ENCODE measurements around the gene NUP133. TPM values are rescaled to one million over a fixed set of nuclear protein-coding genes. Genes with fewer than 3 reads are reported as not detected.
A peak's percentile ranks its signal among the peaks of the same experiment; 100 is the strongest.

The NUP133 gene
- total and polyA plus RNA-seq, 2 experiments from 2014 or later, result 29.5 to 65.4 TPM

DNA sequence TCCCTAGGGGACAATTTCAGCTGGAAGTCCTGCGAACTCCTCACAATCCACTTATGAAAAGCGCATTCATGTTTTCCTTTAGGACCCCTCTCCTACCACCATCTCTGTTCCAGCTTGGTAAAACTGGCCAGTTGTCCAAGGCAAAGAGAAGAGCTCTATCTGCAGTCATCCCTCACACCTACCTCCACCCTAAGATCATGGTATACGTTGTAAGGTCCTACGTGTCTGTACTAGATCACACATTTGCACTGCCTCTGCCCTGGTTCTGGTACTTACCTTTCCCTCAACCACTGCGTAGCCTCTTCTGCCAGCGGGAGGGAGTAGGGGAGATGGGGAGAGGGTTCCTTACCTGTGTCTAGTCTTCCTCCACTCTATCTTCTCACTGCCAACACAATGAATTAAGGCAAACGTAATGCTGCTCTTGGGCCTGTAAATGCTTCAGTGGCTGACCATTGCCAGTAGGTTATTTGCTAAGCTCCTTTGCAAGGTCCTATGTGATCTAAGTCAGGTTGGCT is 739 bp upstream of the NUP133 start (continued):
- TF ChIP-seq, protein P1, sequence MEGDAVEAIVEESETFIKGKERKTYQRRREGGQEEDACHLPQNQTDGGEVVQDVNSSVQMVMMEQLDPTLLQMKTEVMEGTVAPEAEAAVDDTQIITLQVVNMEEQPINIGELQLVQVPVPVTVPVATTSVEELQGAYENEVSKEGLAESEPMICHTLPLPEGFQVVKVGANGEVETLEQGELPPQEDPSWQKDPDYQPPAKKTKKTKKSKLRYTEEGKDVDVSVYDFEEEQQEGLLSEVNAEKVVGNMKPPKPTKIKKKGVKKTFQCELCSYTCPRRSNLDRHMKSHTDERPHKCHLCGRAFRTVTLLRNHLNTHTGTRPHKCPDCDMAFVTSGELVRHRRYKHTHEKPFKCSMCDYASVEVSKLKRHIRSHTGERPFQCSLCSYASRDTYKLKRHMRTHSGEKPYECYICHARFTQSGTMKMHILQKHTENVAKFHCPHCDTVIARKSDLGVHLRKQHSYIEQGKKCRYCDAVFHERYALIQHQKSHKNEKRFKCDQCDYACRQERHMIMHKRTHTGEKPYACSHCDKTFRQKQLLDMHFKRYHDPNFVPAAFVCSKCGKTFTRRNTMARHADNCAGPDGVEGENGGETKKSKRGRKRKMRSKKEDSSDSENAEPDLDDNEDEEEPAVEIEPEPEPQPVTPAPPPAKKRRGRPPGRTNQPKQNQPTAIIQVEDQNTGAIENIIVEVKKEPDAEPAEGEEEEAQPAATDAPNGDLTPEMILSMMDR (conservative IDR thresholded peaks at IDR 0.05; ENCODE audit: low read depth in 2 of 2), result no peak
- no peak for TF ChIP-seq EZH2 (IDR thresholded peaks at IDR 0.05; ENCODE audit: low read depth, unreplicated experiment)
- TF ChIP-seq ZNF114 (CRISPR knock-in tag; IDR thresholded peaks at IDR 0.05), result no peak
- TF ChIP-seq, protein P2, sequence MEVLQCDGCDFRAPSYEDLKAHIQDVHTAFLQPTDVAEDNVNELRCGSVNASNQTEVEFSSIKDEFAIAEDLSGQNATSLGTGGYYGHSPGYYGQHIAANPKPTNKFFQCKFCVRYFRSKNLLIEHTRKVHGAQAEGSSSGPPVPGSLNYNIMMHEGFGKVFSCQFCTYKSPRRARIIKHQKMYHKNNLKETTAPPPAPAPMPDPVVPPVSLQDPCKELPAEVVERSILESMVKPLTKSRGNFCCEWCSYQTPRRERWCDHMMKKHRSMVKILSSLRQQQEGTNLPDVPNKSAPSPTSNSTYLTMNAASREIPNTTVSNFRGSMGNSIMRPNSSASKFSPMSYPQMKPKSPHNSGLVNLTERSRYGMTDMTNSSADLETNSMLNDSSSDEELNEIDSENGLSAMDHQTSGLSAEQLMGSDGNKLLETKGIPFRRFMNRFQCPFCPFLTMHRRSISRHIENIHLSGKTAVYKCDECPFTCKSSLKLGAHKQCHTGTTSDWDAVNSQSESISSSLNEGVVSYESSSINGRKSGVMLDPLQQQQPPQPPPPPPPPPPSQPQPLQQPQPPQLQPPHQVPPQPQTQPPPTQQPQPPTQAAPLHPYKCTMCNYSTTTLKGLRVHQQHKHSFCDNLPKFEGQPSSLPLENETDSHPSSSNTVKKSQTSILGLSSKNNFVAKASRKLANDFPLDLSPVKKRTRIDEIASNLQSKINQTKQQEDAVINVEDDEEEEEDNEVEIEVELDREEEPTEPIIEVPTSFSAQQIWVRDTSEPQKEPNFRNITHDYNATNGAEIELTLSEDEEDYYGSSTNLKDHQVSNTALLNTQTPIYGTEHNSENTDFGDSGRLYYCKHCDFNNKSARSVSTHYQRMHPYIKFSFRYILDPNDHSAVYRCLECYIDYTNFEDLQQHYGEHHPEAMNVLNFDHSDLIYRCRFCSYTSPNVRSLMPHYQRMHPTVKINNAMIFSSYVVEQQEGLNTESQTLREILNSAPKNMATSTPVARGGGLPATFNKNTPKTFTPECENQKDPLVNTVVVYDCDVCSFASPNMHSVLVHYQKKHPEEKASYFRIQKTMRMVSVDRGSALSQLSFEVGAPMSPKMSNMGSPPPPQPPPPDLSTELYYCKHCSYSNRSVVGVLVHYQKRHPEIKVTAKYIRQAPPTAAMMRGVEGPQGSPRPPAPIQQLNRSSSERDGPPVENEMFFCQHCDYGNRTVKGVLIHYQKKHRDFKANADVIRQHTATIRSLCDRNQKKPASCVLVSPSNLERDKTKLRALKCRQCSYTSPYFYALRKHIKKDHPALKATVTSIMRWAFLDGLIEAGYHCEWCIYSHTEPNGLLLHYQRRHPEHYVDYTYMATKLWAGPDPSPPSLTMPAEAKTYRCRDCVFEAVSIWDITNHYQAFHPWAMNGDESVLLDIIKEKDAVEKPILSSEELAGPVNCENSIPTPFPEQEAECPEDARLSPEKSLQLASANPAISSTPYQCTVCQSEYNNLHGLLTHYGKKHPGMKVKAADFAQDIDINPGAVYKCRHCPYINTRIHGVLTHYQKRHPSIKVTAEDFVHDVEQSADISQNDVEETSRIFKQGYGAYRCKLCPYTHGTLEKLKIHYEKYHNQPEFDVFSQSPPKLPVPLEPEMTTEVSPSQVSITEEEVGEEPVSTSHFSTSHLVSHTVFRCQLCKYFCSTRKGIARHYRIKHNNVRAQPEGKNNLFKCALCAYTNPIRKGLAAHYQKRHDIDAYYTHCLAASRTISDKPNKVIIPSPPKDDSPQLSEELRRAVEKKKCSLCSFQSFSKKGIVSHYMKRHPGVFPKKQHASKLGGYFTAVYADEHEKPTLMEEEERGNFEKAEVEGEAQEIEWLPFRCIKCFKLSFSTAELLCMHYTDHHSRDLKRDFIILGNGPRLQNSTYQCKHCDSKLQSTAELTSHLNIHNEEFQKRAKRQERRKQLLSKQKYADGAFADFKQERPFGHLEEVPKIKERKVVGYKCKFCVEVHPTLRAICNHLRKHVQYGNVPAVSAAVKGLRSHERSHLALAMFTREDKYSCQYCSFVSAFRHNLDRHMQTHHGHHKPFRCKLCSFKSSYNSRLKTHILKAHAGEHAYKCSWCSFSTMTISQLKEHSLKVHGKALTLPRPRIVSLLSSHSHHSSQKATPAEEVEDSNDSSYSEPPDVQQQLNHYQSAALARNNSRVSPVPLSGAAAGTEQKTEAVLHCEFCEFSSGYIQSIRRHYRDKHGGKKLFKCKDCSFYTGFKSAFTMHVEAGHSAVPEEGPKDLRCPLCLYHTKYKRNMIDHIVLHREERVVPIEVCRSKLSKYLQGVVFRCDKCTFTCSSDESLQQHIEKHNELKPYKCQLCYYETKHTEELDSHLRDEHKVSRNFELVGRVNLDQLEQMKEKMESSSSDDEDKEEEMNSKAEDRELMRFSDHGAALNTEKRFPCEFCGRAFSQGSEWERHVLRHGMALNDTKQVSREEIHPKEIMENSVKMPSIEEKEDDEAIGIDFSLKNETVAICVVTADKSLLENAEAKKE (CRISPR knock-in tag; IDR thresholded peaks at IDR 0.05), result no peak
- TF ChIP-seq CREB1 (CRISPR knock-in tag; IDR thresholded peaks at IDR 0.05; ENCODE audit: low read depth), result no peak

DNA sequence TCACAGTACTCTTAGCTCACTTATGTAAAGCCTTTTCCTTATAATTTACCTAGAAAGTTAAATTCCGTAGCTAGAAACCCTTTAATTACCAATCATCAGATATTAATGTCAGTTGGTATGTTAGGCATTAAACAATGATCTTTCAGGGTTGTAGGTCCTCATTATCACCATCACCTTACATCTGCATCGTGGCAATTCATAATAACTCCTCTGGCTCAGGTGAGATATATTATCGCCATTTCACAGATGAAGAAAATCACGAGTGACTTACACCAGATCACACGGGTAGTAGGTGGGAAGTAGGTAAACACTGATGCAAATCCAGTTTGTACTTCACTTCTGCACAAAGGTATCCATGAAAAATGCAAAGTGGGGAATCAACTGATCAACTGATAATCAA is 639 bp downstream of the NUP133 start:
- Histone ChIP-seq H3K4me1 (ENCODE audit: insufficient read depth) (peaks cover 9% of the 10 kb centered on the region; the same call in 1 of the 2 replicates), H3K4me3 (peak overlapping the region; percentile 86), H3K36me3 (ENCODE audit: insufficient read depth) (no peaks in the 10 kb centered on the region), H3K27me3 (ENCODE audit: insufficient read depth) (no peaks in the 10 kb centered on the region), H3K9me2 (ENCODE audit: insufficient read depth) (no peaks in the 10 kb centered on the region), H3F3A (replicated peaks; ENCODE audit: low read depth) (no peaks in the 10 kb centered on the region; the same call in 1 of the 2 replicates), H4K20me1 (replicated peaks; ENCODE audit: insufficient read depth) (0 out of 2 replicates have a peak, but pooled peaks cover 3% of the 10 kb centered on the region), H2AFZ (peak overlapping the region; percentile 86; the same call in 1 of the 2 replicates), H3K27ac (ENCODE audit: low read depth) (peak overlapping the region; percentile 98), H3K79me2 (replicated peaks; ENCODE audit: insufficient read depth) (peaks cover 35% of the 10 kb centered on the region), H3K4me2 (peak overlapping the region; percentile 91)
- peak overlapping the region; percentile 96 for H3K4me3 Mint-ChIP-seq
- DNase-seq (ENCODE audit: low spot score) (no peak), ATAC-seq (no peak)
- no peak for TF ChIP-seq EZH2phosphoT487 (IDR thresholded peaks at IDR 0.05; ENCODE audit: unreplicated experiment)
- no peak for TF ChIP-seq ZNF114 (CRISPR knock-in tag; IDR thresholded peaks at IDR 0.05)
- no peak for TF ChIP-seq EZH2 (IDR thresholded peaks at IDR 0.05; ENCODE audit: low read depth, unreplicated experiment)
- TF ChIP-seq, protein P3, sequence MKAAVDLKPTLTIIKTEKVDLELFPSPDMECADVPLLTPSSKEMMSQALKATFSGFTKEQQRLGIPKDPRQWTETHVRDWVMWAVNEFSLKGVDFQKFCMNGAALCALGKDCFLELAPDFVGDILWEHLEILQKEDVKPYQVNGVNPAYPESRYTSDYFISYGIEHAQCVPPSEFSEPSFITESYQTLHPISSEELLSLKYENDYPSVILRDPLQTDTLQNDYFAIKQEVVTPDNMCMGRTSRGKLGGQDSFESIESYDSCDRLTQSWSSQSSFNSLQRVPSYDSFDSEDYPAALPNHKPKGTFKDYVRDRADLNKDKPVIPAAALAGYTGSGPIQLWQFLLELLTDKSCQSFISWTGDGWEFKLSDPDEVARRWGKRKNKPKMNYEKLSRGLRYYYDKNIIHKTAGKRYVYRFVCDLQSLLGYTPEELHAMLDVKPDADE (IDR thresholded peaks at IDR 0.05), result no peak
- TF ChIP-seq, protein P4, sequence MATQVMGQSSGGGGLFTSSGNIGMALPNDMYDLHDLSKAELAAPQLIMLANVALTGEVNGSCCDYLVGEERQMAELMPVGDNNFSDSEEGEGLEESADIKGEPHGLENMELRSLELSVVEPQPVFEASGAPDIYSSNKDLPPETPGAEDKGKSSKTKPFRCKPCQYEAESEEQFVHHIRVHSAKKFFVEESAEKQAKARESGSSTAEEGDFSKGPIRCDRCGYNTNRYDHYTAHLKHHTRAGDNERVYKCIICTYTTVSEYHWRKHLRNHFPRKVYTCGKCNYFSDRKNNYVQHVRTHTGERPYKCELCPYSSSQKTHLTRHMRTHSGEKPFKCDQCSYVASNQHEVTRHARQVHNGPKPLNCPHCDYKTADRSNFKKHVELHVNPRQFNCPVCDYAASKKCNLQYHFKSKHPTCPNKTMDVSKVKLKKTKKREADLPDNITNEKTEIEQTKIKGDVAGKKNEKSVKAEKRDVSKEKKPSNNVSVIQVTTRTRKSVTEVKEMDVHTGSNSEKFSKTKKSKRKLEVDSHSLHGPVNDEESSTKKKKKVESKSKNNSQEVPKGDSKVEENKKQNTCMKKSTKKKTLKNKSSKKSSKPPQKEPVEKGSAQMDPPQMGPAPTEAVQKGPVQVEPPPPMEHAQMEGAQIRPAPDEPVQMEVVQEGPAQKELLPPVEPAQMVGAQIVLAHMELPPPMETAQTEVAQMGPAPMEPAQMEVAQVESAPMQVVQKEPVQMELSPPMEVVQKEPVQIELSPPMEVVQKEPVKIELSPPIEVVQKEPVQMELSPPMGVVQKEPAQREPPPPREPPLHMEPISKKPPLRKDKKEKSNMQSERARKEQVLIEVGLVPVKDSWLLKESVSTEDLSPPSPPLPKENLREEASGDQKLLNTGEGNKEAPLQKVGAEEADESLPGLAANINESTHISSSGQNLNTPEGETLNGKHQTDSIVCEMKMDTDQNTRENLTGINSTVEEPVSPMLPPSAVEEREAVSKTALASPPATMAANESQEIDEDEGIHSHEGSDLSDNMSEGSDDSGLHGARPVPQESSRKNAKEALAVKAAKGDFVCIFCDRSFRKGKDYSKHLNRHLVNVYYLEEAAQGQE (IDR thresholded peaks at IDR 0.05; ENCODE audit: unreplicated experiment), result no peak
- no peak for TF ChIP-seq STAT1 (IDR thresholded peaks at IDR 0.05; ENCODE audit: unreplicated experiment)
- TF ChIP-seq JUNB (IDR thresholded peaks at IDR 0.05; ENCODE audit: unreplicated experiment), result no peak
- no peak for TF ChIP-seq ZNF331 (CRISPR knock-in tag; IDR thresholded peaks at IDR 0.05; ENCODE audit: low read depth)
- no peak for TF ChIP-seq NANOG (IDR thresholded peaks at IDR 0.05; ENCODE audit: borderline replicate concordance)
- H3K4me1 Mint-ChIP-seq, result peaks cover 13% of the 10 kb centered on the region; the same call in 2 of the 3 replicates
- H3K36me3 Mint-ChIP-seq (ENCODE audit: low read depth), result peaks cover 5% of the 10 kb centered on the region; the same call in 1 of the 3 replicates
- no peaks in the 10 kb centered on the region for H3K9me3 Mint-ChIP-seq
- peaks cover 5% of the 10 kb centered on the region for H3K27me3 Mint-ChIP-seq (ENCODE audit: insufficient read depth, low read depth, poor library complexity)
- H3K27ac Mint-ChIP-seq, result peak overlapping the region; percentile 99
